Immature natural killer cell (primary cell): ENCODE measurements around the gene LEF1. TPM values are rescaled to one million over a fixed set of nuclear protein-coding genes. Genes with fewer than 3 reads are reported as not detected.

ENCODE experiments used
- DNase-seq, 3 donors: peaks; one replicate each; pipeline ENCODE4 v3.0.0; 2022; ENCODE audit warnings: mixed read lengths in 1 of 3
- H3K27ac Mint-ChIP-seq, 6 donors: one replicate each; pipeline ENCODE4 v1.8.0; 2020; ENCODE audit warnings: mixed read lengths in 6 of 6, mild to moderate bottlenecking in 5 of 6, inconsistent platforms in 4 of 6, moderate library complexity in 3 of 6
- H3K27me3 Mint-ChIP-seq, 3 donors: one replicate each; pipeline ENCODE4 v1.8.0; 2020 to 2021; ENCODE audit warnings: low read depth in 3 of 3, mild to moderate bottlenecking in 3 of 3, mixed read lengths in 3 of 3, moderate library complexity in 3 of 3, inconsistent platforms in 1 of 3
- H3K36me3 Mint-ChIP-seq, 3 donors: one replicate each; pipeline ENCODE4 v1.8.0; 2020; ENCODE audit warnings: mixed read lengths in 3 of 3, inconsistent platforms in 2 of 3, mild to moderate bottlenecking in 2 of 3
- H3K4me1 Mint-ChIP-seq, 2 donors: one replicate each; pipeline ENCODE4 v1.8.0; 2020; ENCODE audit warnings: inconsistent platforms in 2 of 2, mild to moderate bottlenecking in 2 of 2, mixed read lengths in 2 of 2, moderate library complexity in 1 of 2
- H3K4me3 Mint-ChIP-seq, 5 donors: one replicate each; pipeline ENCODE4 v1.8.0; 2020; ENCODE audit warnings: mild to moderate bottlenecking in 5 of 5, mixed read lengths in 5 of 5, inconsistent platforms in 3 of 5, moderate library complexity in 3 of 5
- H3K9me3 Mint-ChIP-seq, 6 donors: one replicate each; pipeline ENCODE4 v1.8.0; 2020; ENCODE audit warnings: mild to moderate bottlenecking in 6 of 6, mixed read lengths in 6 of 6, inconsistent platforms in 4 of 6, moderate library complexity in 3 of 6
- polyA plus RNA-seq, 3 donors: library from polyadenylated mRNA; unstranded; fragments of 300-500 nt; fragmentation: Illumina TruSeq; gene quantifications; one replicate each; pipeline ENCODE4 v1.2.3, GENCODE V29; 2021

The LEF1 gene
- polyA plus RNA-seq, 3 donors from 2014 or later, result 16.7 to 29.7 (median 28.7) TPM

DNA sequence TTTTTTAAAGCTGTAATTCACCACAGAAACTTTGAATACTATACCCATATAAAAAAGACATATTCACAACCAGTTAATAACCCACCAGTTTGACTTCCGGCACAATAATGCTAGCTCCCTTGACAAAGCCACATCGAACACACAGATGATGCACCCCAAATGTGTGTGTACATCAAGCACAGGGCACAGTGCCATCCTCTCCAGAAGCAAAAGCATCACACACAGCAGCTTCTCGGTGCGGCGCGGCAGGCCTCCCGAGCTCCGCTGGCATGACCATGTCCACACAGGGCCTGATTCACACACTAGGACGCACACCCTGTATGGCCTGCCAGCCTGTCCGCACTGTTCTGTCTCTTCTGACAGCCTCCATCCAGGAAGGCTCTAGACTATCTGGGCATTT lies 88.0 kb downstream of the LEF1 start:
- no peak for DNase-seq
- peaks cover 0 to 9% (median 0%) of the 10 kb centered on the region in 3 donors for H3K27me3 Mint-ChIP-seq
- H3K4me1 Mint-ChIP-seq, result no peaks in the 10 kb centered on the region
- H3K9me3 Mint-ChIP-seq, result no peaks in the 10 kb centered on the region
- H3K27ac Mint-ChIP-seq, result no peak overlapping the region
- H3K36me3 Mint-ChIP-seq, result peaks cover 0 to 5% (median 0%) of the 10 kb centered on the region in 3 donors
- H3K4me3 Mint-ChIP-seq, result no peak overlapping the region

DNA sequence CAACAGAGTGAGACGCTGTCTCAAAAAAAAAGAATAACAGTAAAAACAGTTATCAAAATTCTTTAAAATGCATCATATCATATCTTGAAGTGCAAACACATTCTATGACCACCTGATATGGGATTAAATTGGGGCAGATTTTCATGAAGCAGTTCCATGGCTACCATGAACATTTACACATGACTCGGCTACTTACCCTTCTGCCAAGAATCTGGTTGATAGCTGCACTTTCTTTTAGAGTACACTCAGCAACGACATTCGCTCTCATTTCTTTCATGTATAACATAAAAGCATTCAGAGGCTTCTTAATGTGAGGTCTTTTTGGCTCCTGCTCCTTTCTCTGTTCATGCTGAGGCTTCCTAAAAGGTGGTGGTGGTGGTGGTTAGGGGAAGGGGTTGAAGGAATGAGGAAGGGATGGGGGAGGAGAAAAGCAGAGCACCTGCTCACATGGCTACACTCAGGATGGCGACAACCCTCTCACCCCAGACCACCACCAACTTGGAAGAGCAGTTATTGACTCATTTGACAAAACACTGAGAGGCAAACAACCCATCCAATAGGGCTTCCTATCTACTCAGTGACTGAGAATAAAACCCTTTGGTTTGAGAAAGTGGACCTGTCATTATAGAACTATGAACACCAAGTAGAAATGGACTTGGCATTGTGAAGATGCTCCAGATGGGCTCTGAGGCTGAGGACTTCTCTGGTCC lies 90.6 kb downstream of the LEF1 start:
- peaks cover 0 to 5% (median 0%) of the 10 kb centered on the region in 3 donors for H3K36me3 Mint-ChIP-seq
- no peak overlapping the region for H3K4me3 Mint-ChIP-seq
- no peak for DNase-seq
- H3K4me1 Mint-ChIP-seq, result no peaks in the 10 kb centered on the region
- H3K9me3 Mint-ChIP-seq, result no peaks in the 10 kb centered on the region
- H3K27ac Mint-ChIP-seq, result no peak overlapping the region
- peaks cover 0 to 9% (median 6%) of the 10 kb centered on the region in 3 donors for H3K27me3 Mint-ChIP-seq

DNA sequence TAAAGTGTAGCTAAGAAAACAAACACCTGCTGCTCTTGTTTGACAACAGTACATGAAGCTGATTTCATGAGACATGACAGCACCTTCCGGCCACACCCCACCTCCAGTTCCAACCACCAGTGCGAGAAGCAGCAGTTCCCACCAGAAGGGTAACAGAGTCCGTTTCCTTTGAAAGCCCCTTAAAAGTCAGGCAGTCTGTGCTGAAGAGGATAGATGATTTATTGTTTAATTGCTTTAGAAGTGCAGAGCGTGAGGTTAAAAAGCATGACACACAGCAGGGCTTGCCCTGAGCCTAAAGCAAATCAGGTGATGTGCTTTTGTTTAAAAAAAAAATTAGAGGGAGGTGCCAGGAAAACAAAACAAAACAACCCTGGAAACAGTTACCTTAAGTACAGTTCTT lies 96.4 kb downstream of the LEF1 start:
- H3K36me3 Mint-ChIP-seq, result no peaks in the 10 kb centered on the region
- H3K9me3 Mint-ChIP-seq, result no peaks in the 10 kb centered on the region
- H3K27ac Mint-ChIP-seq, result peak overlapping the region in 1 of 6 donors; percentile 3
- DNase-seq, result no peak
- H3K4me1 Mint-ChIP-seq, result peaks cover 6 to 7% of the 10 kb centered on the region in 2 donors
- no peak overlapping the region for H3K4me3 Mint-ChIP-seq
- peaks cover 0 to 6% (median 0%) of the 10 kb centered on the region in 3 donors for H3K27me3 Mint-ChIP-seq

DNA sequence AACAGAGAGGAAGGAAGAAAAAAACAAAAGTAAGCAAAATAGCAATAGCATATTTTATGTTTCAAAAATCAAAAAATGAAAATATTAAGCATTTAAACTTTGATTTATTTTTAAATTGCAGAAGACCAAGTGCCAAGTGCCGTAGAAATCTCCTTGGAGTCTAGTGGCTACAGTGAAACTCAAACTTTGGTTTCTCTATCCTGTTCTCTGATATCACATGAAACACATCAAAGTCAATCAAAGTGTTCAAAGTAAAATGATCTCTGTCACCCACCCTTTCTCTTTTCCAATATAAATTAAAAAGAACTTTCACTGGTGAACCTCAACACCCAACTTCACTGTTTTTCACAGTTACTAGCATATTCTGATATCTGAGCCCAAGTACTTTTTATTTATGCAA lies 98.0 kb downstream of the LEF1 start:
- Mint-ChIP-seq H3K27ac (no peak overlapping the region), H3K4me3 (no peak overlapping the region), H3K27me3 (peaks cover 1 to 6% (median 2%) of the 10 kb centered on the region in 3 donors), H3K4me1 (peaks cover 6 to 7% of the 10 kb centered on the region in 2 donors), H3K36me3 (peaks cover 0 to 4% (median 0%) of the 10 kb centered on the region in 3 donors), H3K9me3 (no peaks in the 10 kb centered on the region)
- no peak for DNase-seq

DNA sequence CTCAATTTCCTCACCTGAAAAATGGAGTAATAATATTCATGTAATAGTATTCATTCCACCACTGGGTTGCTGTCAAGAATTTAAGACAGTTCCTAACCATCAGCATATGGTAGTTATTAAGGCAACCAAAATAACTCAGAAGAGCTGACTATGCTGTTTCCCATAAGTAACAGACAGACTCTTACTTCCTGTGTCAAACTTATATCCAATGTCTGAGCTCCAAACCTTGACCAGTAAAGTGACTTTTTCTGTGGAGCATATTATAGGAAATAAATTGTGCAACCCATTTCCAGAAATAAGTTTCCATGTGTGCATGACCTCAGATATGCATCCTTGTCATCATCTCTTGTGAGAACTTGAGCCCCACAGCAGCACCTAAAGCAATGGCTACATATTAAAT lies 100.3 kb downstream of the LEF1 start:
- Mint-ChIP-seq H3K4me3 (no peak overlapping the region), H3K27me3 (peaks cover 0 to 5% (median 1%) of the 10 kb centered on the region in 3 donors), H3K9me3 (no peaks in the 10 kb centered on the region), H3K4me1 (peaks cover 6 to 7% of the 10 kb centered on the region in 2 donors), H3K27ac (no peak overlapping the region), H3K36me3 (peaks cover 0 to 4% (median 0%) of the 10 kb centered on the region in 3 donors)
- DNase-seq, result no peak

DNA sequence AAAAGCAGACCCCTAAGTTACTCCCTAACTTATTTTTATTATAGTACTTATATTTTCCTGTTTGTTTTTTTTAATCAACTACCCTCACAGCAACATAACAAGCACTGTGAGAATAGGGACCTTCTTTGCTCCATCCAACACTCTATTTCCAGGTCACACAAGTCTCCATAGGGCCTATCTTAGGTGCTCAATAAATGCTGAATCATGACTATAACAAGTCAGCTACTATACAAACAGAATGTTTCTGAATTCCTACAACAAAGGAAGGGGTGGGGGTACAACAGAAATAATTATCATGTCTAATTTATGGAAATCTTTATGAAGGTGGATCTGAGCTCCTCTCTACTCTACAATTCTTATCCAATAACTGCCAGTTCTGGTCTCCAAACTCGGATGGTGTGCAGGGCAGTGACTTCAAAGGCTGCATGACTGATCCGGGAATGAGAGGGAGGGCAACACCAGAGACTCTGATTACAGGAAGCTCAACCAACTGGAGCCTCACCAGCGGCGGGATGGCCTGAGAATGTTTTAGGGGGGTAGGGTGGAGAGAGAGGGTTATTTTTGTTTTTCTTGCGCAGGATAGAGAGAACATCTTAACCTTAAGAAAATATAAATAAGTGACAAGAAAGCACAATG lies 107.9 kb downstream of the LEF1 start:
- Mint-ChIP-seq H3K4me1 (no peaks in the 10 kb centered on the region), H3K4me3 (no peak overlapping the region), H3K36me3 (no peaks in the 10 kb centered on the region), H3K27me3 (peaks cover 0 to 10% (median 1%) of the 10 kb centered on the region in 3 donors), H3K9me3 (no peaks in the 10 kb centered on the region), H3K27ac (no peak overlapping the region)
- DNase-seq, result no peak

DNA sequence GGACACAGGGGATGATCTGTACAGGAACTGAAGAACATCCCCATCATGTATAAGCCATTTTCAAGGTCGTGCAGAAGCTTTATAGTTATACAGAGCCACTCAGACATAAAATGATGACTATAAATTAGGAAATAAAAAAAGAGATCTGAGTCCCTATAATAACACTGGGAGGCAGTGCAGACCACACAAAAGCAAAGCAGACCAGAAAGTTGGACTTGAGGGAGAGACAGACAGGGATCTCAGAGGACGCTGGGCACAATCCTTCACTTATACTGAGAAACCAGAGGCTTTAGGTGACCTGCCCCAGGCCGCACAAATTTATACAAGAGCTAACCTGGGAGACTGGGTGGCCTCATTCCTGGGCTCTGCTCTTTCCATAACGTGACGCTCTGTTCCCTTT lies 108.6 kb downstream of the LEF1 start:
- Mint-ChIP-seq H3K27me3 (peaks cover 2 to 10% (median 4%) of the 10 kb centered on the region in 3 donors), H3K9me3 (no peaks in the 10 kb centered on the region), H3K36me3 (no peaks in the 10 kb centered on the region), H3K4me3 (no peak overlapping the region), H3K27ac (no peak overlapping the region), H3K4me1 (no peaks in the 10 kb centered on the region)
- DNase-seq, result peak in 2 of 3 donors; percentile 10 to 17

DNA sequence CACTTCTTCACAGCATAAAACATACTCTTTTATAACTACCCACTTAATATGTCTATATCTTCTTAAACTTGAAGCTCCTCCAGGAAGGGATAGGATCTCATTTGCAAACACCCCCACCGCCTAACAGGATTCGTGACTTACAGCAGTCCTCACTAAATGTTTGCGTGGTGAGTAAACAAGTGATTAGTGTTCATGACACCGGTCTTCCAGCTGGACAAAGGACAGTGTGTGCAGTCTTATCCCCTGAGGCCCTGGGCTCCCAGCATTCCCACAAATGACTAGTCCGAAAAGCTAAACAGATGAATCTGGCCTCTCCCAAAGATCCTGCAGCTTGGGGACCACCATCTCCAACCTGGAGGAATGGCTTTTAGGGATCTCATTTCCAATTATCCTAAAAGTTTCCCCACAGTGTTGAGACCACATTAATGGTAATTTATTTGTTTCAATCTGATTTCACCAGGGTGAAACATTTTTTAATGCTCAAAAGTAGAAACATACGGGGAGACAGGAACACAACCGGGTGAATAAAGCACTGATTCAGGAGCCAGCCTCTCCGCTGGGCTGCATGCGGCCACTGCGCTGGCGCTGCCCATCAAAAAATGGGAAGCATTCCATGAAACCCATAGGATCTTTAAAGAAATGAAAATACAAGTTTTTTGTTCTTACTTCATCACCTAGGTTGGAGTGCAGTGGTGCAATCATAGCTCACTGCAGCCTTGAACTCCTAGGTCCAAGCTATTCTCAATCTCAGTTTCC lies 109.9 kb downstream of the LEF1 start:
- H3K4me1 Mint-ChIP-seq, result no peaks in the 10 kb centered on the region

DNA sequence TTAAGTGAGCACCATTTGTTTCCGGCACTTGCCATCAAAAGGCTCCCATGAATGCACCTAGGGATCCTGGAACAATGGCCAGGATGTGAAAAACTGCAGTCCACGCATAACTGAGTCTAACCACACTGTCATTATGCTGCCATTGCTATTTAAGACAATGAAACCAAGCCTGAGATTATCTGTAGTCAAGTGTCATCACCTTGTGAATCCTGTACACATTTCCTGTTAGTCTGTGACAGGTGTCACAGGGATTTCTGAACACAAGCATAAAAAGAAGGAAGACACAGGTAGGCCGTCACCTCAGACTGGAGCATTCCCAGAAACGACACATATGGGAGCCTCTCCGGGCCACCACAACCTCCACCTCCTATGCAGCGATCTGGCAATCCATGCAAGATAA lies 112.3 kb downstream of the LEF1 start:
- Mint-ChIP-seq H3K36me3 (no peaks in the 10 kb centered on the region), H3K27ac (no peak overlapping the region), H3K4me3 (no peak overlapping the region)

More for the DNA sequence above, 109.9 kb downstream of the LEF1 start:
- peaks cover 2 to 7% (median 4%) of the 10 kb centered on the region in 3 donors for H3K27me3 Mint-ChIP-seq
- H3K36me3 Mint-ChIP-seq, result no peaks in the 10 kb centered on the region
- DNase-seq, result no peak
- H3K9me3 Mint-ChIP-seq, result no peaks in the 10 kb centered on the region
- no peak overlapping the region for H3K27ac Mint-ChIP-seq
- H3K4me3 Mint-ChIP-seq, result no peak overlapping the region

DNA sequence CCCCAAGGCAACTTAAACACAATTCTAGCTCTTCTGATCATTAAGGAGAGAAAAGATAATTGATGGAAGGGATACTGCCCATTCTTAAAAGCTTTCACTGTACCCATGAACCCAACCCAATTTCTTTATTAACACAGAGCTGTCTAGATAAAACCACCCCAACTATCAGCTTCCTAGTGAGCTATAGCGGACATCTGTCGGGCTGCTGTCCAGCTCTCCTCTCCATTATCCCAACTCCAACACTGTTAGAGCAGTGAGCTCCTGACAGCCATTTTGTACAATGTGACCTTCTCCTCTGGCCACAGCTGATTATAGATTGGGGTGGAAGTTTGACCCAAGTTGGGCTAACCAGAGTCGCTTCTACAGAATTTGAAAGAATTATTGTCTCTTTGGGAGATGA lies 112.9 kb downstream of the LEF1 start:
- H3K36me3 Mint-ChIP-seq, result no peaks in the 10 kb centered on the region
- no peak for DNase-seq
- H3K9me3 Mint-ChIP-seq, result no peaks in the 10 kb centered on the region
- H3K27me3 Mint-ChIP-seq, result peaks cover 2 to 3% (median 2%) of the 10 kb centered on the region in 3 donors
- no peaks in the 10 kb centered on the region for H3K4me1 Mint-ChIP-seq
- no peak overlapping the region for H3K4me3 Mint-ChIP-seq
- H3K27ac Mint-ChIP-seq, result no peak overlapping the region

More for the DNA sequence above, 112.3 kb downstream of the LEF1 start:
- peaks cover 2 to 3% (median 2%) of the 10 kb centered on the region in 3 donors for H3K27me3 Mint-ChIP-seq
- no peaks in the 10 kb centered on the region for H3K4me1 Mint-ChIP-seq
- no peaks in the 10 kb centered on the region for H3K9me3 Mint-ChIP-seq
- no peak for DNase-seq

DNA sequence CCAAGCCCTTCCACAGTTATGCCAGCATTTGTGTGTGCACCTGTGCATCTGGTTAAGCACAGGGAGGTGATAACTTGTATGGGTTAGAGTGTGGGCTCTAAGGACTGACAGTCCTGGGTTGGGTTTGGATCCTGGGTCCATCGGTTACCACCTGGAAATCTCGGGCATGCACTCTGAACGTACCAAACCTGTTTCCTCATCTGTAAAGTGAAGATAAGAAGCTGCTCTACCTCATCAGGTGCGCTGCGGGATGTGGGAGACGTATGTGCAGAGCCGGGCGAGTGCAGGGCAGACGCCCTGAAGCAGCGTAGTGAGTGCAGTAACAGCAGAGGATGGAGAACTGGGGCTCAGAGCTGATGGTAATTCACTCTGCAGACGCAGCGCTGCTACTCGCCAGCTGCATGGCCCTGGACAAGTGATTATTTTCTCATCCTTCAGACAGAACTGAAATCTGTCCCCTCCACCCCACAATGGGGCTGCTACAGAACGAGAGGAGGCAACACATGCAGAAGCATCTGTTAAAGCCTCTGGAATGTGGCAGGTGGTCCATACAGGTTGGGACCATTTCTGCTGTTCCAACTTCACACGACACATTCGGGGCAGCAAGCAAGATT lies 114.6 kb downstream of the LEF1 start:
- DNase-seq, result no peak
- no peak overlapping the region for H3K4me3 Mint-ChIP-seq
- no peaks in the 10 kb centered on the region for H3K9me3 Mint-ChIP-seq
- peaks cover 0 to 2% (median 2%) of the 10 kb centered on the region in 3 donors for H3K27me3 Mint-ChIP-seq
- no peak overlapping the region for H3K27ac Mint-ChIP-seq
- H3K4me1 Mint-ChIP-seq, result peaks cover 2 to 4% of the 10 kb centered on the region in 2 donors
- no peaks in the 10 kb centered on the region for H3K36me3 Mint-ChIP-seq

DNA sequence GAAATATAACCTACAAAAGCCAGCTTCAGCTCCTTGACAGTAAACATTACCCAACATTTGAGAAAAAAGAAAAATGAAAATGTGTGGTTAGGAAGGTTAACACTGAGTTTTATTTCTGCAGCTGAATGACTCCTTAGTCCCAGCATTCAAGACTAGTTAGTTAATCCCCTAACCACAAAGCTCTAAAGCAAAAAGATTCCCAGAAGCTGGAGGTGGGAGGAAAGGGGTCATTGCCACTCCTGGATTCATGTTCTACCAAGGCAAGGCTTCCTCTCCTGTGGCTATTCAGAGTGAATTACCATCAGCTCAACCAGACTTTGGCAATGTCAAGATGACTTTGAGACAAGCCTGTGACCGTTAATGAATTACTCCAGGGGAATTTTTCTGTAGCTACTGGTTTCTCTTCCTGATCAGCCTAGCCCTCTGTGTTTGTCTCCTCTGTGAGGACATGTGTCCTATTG lies 115.5 kb downstream of the LEF1 start:
- DNase-seq, result no peak
- H3K36me3 Mint-ChIP-seq, result no peaks in the 10 kb centered on the region
- peaks cover 2 to 4% of the 10 kb centered on the region in 2 donors for H3K4me1 Mint-ChIP-seq
- peaks cover 0 to 2% (median 2%) of the 10 kb centered on the region in 3 donors for H3K27me3 Mint-ChIP-seq
- H3K4me3 Mint-ChIP-seq, result no peak overlapping the region
- H3K27ac Mint-ChIP-seq, result no peak overlapping the region
- no peaks in the 10 kb centered on the region for H3K9me3 Mint-ChIP-seq

DNA sequence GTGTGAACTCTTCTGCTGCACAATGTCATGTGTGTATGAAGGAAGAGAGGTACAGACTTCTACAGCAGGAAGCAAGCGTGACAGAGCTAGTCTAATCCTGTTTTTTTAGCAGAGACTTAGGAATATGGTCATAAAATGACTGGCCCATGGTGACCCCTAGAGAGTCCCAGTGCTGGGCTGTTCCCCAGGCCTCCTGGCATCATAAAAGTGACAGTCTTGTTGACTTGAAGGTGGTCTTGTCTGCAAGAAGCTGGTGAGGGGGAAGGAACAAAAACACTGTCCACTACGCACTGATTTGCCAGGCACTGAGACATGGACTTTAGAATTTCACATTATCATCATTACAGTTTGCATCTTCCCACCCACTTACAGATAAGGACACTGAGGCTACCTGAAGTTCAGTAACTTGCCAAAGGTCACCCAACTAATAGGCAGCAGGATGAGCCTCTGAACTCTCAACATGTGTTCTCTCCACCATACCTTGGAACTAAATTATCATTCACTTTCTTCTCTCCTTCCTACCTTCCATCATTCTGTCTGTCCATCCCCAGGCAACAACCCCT lies 116.1 kb downstream of the LEF1 start:
- Mint-ChIP-seq H3K4me1 (peaks cover 2 to 4% of the 10 kb centered on the region in 2 donors), H3K36me3 (no peaks in the 10 kb centered on the region), H3K27ac (no peak overlapping the region), H3K27me3 (peaks cover 0 to 2% (median 2%) of the 10 kb centered on the region in 3 donors), H3K4me3 (no peak overlapping the region), H3K9me3 (no peaks in the 10 kb centered on the region)
- no peak for DNase-seq
